ENCODE measurements around the gene GPR150. TPM values are rescaled to one million over a fixed set of nuclear protein-coding genes. Genes with fewer than 3 reads are reported as not detected.

GPR150 gene
- polyA plus RNA-seq, 1 experiment = 0.25 TPM

- no peak overlapping the region for H3K4me3 ChIP-seq (ENCODE audit: low read depth, low read length)
- H3K36me3 ChIP-seq (ENCODE audit: control insufficient read depth, insufficient read depth, low read length) = no peaks in the 10 kb centered on the region
- H3K27me3 ChIP-seq (ENCODE audit: control insufficient read depth, insufficient read depth, low read length) = peaks cover 2% of the 10 kb centered on the region; the same call in 1 of the 2 replicates
- TF ChIP-seq CTCF (IDR thresholded peaks at IDR 0.05; ENCODE audit: insufficient read depth, low read depth, low read length) = no peak
- DNase-seq (ENCODE audit: low read depth) = no peak
- POLR2A ChIA-PET = no interaction called here
- CTCF ChIA-PET = interaction anchor here (0.6 kb wide), 1 partner anchor 983 kb away, joined by 3 read pairs; no protein-coding TSS in a partner anchor
Observed at GRCh38 chr5:95633671-95634070, 13.8 kb downstream of the GPR150 start.

DNA sequence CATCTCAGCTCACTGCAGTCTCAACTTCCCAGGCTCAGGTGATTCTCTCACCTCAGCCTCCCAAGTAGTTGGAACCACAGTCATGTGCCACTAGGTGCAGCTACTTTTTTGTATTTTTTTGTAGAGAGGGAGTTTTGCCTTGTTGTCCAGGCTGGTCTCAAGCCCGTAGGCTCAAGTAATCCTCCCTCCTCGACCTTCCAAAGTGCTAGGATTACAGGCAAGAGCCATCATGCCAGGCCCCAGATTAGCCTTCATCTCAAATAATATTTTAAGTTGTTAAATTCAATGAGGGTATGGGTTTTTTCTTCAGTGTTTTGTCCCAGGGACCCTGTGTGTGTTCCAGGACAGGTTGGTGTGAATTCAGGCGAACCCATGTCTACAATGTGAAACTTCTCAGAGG, 14.2 kb downstream of the GPR150 start:
- ChIA-PET POLR2A (interaction anchor here (0.7 kb wide), 1 partner anchor 9 kb away, joined by 8 read pairs; no protein-coding TSS in a partner anchor), CTCF (no interaction called here)
- no peaks in the 10 kb centered on the region for H3K36me3 ChIP-seq (ENCODE audit: control insufficient read depth, insufficient read depth, low read length)
- H3K27me3 ChIP-seq (ENCODE audit: control insufficient read depth, insufficient read depth, low read length) = peaks cover 2% of the 10 kb centered on the region; the same call in 1 of the 2 replicates
- no peak for DNase-seq (ENCODE audit: low read depth)
- H3K4me3 ChIP-seq (ENCODE audit: low read depth, low read length) = no peak overlapping the region
- TF ChIP-seq CTCF (IDR thresholded peaks at IDR 0.05; ENCODE audit: insufficient read depth, low read depth, low read length) = no peak

DNA sequence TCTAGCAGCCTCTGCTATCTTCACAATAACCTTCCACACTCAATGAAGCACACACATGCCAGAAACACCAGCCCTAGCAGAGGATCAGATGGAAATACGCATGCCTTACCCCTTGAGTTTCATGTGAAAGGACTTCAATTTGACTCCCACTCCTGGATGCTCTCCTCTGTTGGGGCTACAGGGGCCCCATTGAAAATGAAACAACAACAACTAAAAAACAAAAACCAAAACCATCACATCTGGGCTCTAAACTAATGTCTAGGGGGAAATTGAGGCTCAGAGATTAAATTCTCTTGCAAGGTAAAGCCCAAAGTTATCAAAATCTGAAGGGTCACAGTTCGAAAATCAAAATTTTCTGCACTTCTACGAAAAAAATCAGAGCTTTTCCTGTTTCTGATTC, 18.7 kb downstream of the GPR150 start:
- H3K27me3 ChIP-seq (ENCODE audit: control insufficient read depth, insufficient read depth, low read length) = peaks cover 2% of the 10 kb centered on the region; the same call in 1 of the 2 replicates
- no peak for DNase-seq (ENCODE audit: low read depth)
- ChIA-PET CTCF (no interaction called here), POLR2A (no interaction called here)
- H3K4me3 ChIP-seq (ENCODE audit: low read depth, low read length) = no peak overlapping the region
- no peaks in the 10 kb centered on the region for H3K36me3 ChIP-seq (ENCODE audit: control insufficient read depth, insufficient read depth, low read length)
- TF ChIP-seq CTCF (IDR thresholded peaks at IDR 0.05; ENCODE audit: insufficient read depth, low read depth, low read length) = no peak

GRCh38 chr5:95641741-95642220, 21.9 kb downstream of the GPR150 start:
- H3K36me3 ChIP-seq (ENCODE audit: control insufficient read depth, insufficient read depth, low read length) = no peaks in the 10 kb centered on the region
- no peak for DNase-seq (ENCODE audit: low read depth)
- CTCF ChIA-PET = interaction anchor here (1.9 to 7.2 kb wide), 4 partner anchors 19 to 206 kb away, joined by 4 to 78 read pairs (median 24); no protein-coding TSS in a partner anchor
- POLR2A ChIA-PET = no interaction called here
- no peak for TF ChIP-seq CTCF (IDR thresholded peaks at IDR 0.05; ENCODE audit: insufficient read depth, low read depth, low read length)
- peaks cover 2% of the 10 kb centered on the region; the same call in 1 of the 2 replicates for H3K27me3 ChIP-seq (ENCODE audit: control insufficient read depth, insufficient read depth, low read length)
- no peak overlapping the region for H3K4me3 ChIP-seq (ENCODE audit: low read depth, low read length)

DNA sequence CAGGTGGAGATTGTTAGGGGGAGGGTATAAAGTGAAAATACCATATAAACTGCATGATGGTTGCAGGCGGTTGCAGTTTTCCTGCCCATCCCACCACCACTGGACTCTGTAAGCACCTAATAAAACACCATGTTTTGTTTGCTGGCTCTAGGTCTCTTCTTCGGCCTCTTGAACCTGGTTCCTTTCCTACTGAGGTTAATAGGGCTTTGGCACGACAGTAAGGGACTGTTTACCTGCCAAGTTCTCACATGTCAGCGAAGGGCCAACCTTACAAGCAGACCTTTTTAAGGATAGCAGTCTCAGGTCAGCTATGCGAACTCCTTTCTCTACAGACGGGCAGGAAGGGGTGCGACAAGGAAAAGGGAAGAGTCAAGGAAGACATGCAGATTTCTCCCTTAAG, 23.3 kb downstream of the GPR150 start:
- H3K27me3 ChIP-seq (ENCODE audit: control insufficient read depth, insufficient read depth, low read length) = peaks cover 2% of the 10 kb centered on the region; the same call in 1 of the 2 replicates
- no peaks in the 10 kb centered on the region for H3K36me3 ChIP-seq (ENCODE audit: control insufficient read depth, insufficient read depth, low read length)
- ChIA-PET POLR2A (interaction anchor here (0.5 kb wide), 1 partner anchor 9 kb away, joined by 8 read pairs; no protein-coding TSS in a partner anchor), CTCF (interaction anchor here (0.6 to 7.2 kb wide), 9 partner anchors 12 to 215 kb away, joined by 3 to 78 read pairs (median 3); no protein-coding TSS in a partner anchor)
- no peak overlapping the region for H3K4me3 ChIP-seq (ENCODE audit: low read depth, low read length)
- DNase-seq (ENCODE audit: low read depth) = no peak
- no peak for TF ChIP-seq CTCF (IDR thresholded peaks at IDR 0.05; ENCODE audit: insufficient read depth, low read depth, low read length)

Measured in BJ (cell line).